ENCODE results near the gene EED. TPM values are rescaled to one million over a fixed set of nuclear protein-coding genes. Genes with fewer than 3 reads are reported as not detected.

Gene EED
- total RNA-seq, 1 experiment from 2014 or later, result 25.2 TPM

Other genes with a start within 250 kb of the EED start
- 90.6 TPM for gene PICALM, start 175.7 kb upstream of the EED start, total RNA-seq (2021; ENCODE audit: unreplicated experiment)
- gene HIKESHI, start 57.5 kb downstream of the EED start, total RNA-seq (2021; ENCODE audit: unreplicated experiment), result 38.2 TPM
- 0.69 TPM for gene CCDC81, start 130.1 kb downstream of the EED start, total RNA-seq (2021; ENCODE audit: unreplicated experiment)

Measured in HCT116 (cell line).